Activated CD4-positive, alpha-beta T cell treated with anti-CD3 and anti-CD28 coated beads for 4 hours (primary cell): ENCODE measurements around the gene RIC8A.
"Not testable (repeated sequence)": the region's sequence is repeated elsewhere in the genome, so short reads cannot be mapped to it uniquely, and the experiment has no call there.

Source experiments
- DNase-seq, 2 donors: peaks; one replicate each; pipeline ENCODE4 v3.0.0-alpha.2; 2020

The RIC8A gene

GRCh38 chr11:207208-207862, at the start of gene RIC8A, which contains the start of gene BET1L:
RIC8A (plus strand) TSS chr11:207708; CDS start chr11:208855, 1,147 bp downstream.
BET1L (minus strand) TSS chr11:207399; CDS start chr11:207321, 78 bp downstream.
- DNase-seq, result peak; percentile 94 to 98

GRCh38 chr11:180242-180641, 27.3 kb upstream of the RIC8A start:
- not testable (repeated sequence) for DNase-seq

- DNase-seq, result peak in 1 of 2 donors; percentile 2
These were observed 18.2 kb upstream of the RIC8A start for GRCh38 chr11:189200-189783.

- DNase-seq, result peak in 1 of 2 donors; percentile 31
These were observed 17.6 kb upstream of the RIC8A start for GRCh38 chr11:189843-190311.

- not testable (repeated sequence) for DNase-seq
These were observed 17.0 kb upstream of the RIC8A start for GRCh38 chr11:190546-190945.

- DNase-seq, result peak; percentile 34 to 71
These were observed 15.7 kb upstream of the RIC8A start for GRCh38 chr11:191490-192478.

- not testable (repeated sequence) for DNase-seq
These were observed 14.8 kb upstream of the RIC8A start, which contains the start of gene SCGB1C1 for GRCh38 chr11:192674-193128. SCGB1C1 (plus strand) TSS chr11:193078; CDS start chr11:193100, 22 bp downstream.

GRCh38 chr11:193481-193880, 14.0 kb upstream of the RIC8A start:
- DNase-seq, result not testable (repeated sequence)

- no peak for DNase-seq
These were observed 10.4 kb upstream of the RIC8A start for GRCh38 chr11:196786-197731.

- no peak for DNase-seq
These were observed 9.7 kb upstream of the RIC8A start for GRCh38 chr11:197741-198235.

- DNase-seq, result no peak
These were observed 9.2 kb upstream of the RIC8A start for GRCh38 chr11:198236-198806.

- DNase-seq, result no peak
These were observed 8.4 kb upstream of the RIC8A start for GRCh38 chr11:199004-199581.

GRCh38 chr11:199782-200181, 7.7 kb upstream of the RIC8A start:
- no peak for DNase-seq

GRCh38 chr11:200224-201003, 7.1 kb upstream of the RIC8A start:
- no peak for DNase-seq

- no peak for DNase-seq
These were observed 5.5 kb upstream of the RIC8A start for GRCh38 chr11:201966-202365.

GRCh38 chr11:202490-202889, 5.0 kb upstream of the RIC8A start:
- no peak for DNase-seq

- no peak for DNase-seq
These were observed 4.2 kb upstream of the RIC8A start for GRCh38 chr11:203056-203944.

GRCh38 chr11:203945-204586, 3.4 kb upstream of the RIC8A start:
- DNase-seq, result no peak
